GM12875 (cell line): Measurements from ENCODE around the gene GDF11.

Experiments
- H3K4me3 ChIP-seq: one replicate; pipeline ENCODE4 v1.5.1; 2011; ENCODE audit warnings: low read depth, low read length, control low read depth
- CTCF ChIP-seq: IDR thresholded peaks from 2 replicates; pipeline ENCODE4 v1.5.1; 2011; ENCODE audit warnings: low read depth, mild to moderate bottlenecking, control low read depth, inconsistent platforms, low read length, moderate library complexity, borderline replicate concordance; ENCODE audit not compliant: insufficient read depth

Gene GDF11

GRCh38 chr12:55697686-55698085, 45.2 kb upstream of the GDF11 start:
- no peak for TF ChIP-seq CTCF
- H3K4me3 ChIP-seq: no peak overlapping the region

- TF ChIP-seq CTCF: no peak
- H3K4me3 ChIP-seq: no peak overlapping the region
These were observed 44.5 kb upstream of the GDF11 start for GRCh38 chr12:55698241-55698955.

GRCh38 chr12:55698965-55699364, 44.0 kb upstream of the GDF11 start:
- no peak for TF ChIP-seq CTCF
- H3K4me3 ChIP-seq: no peak overlapping the region

- no peak overlapping the region for H3K4me3 ChIP-seq
- TF ChIP-seq CTCF: no peak
These were observed 43.4 kb upstream of the GDF11 start for GRCh38 chr12:55699471-55700055.

- TF ChIP-seq CTCF: no peak
- H3K4me3 ChIP-seq: no peak overlapping the region
These were observed 42.5 kb upstream of the GDF11 start for GRCh38 chr12:55700255-55701018.

- H3K4me3 ChIP-seq: no peak overlapping the region
- TF ChIP-seq CTCF: no peak
These were observed 40.1 kb upstream of the GDF11 start for GRCh38 chr12:55702861-55703260.

GRCh38 chr12:55703288-55703687, 39.6 kb upstream of the GDF11 start:
- no peak overlapping the region for H3K4me3 ChIP-seq
- TF ChIP-seq CTCF: no peak
